K562 (cell line): ENCODE data around the gene TUBGCP5. TPM values are rescaled to one million over a fixed set of nuclear protein-coding genes. Genes with fewer than 3 reads are reported as not detected.

Experiments used
- ATAC-seq: fragments of 200-7000 bp; cut with Tn5 transposase; 3 replicates; pipeline ENCODE4 v1.9.1; 2020; ENCODE audit warnings: moderate library complexity
- BruUV-seq: library from RNA; stranded (reverse); fragments of 400-500 nt; replicated peaks from 2 replicates; lab custom pipeline; 2021; lab: Mats Ljungman, UMichigan
- CTCF ChIA-PET: fragments of 300-600 bp; formaldehyde crosslinking; extraction: SDS; loops from one replicate; lab custom pipeline; 2021; ENCODE audit warnings: low intra/inter-chr PET ratio; lab: Yijun Ruan, JAX
- POLR2A ChIA-PET: fragments of 300-600, 350-650 bp; sonication (Branson Sonifier 250); formaldehyde crosslinking; extraction: SDS; loops from one replicate; lab custom pipeline; 2021; ENCODE audit warnings: antibody characterized with exemption, inconsistent platforms; lab: Yijun Ruan, JAX
- DNase-seq, 4 experiments: peaks; one replicate each; pipeline versions ENCODE4 v3.0.0 to v3.0.0-alpha.2; 2011 to 2018; ENCODE audit warnings: low spot score in 3 of 4, mixed read lengths in 3 of 4; ENCODE audit errors: extremely low read depth in 1 of 4
- FAIRE-seq: peaks from 2 replicates; lab custom pipeline; 2011; peaks lifted over from hg19 to GRCh38; lab: Jason Lieb, UNC
- H2AFZ ChIP-seq: 2 replicates; pipeline ENCODE4 v1.6.0; 2011; ENCODE audit warnings: low read depth, low read length, control low read depth, inconsistent platforms
- H3K27ac ChIP-seq: fragments of 200-600 bp; 3 replicates; pipeline ENCODE4 v1.8.0; 2011; ENCODE audit warnings: low read depth, mild to moderate bottlenecking, control low read depth, inconsistent platforms, low read length, moderate library complexity, mixed read lengths; ENCODE audit errors: extremely low read depth
- H3K27me3 ChIP-seq, 2 experiments: fragments of 300-600 bp in 1 of 2; 2 replicates in 1 of 2; 3 replicates in 1 of 2; pipeline versions ENCODE4 v1.6.0 to v1.8.0; 2011; ENCODE audit warnings: inconsistent platforms in 2 of 2, low read length in 2 of 2, mild to moderate bottlenecking in 1 of 2, mixed read lengths in 1 of 2, moderate library complexity in 1 of 2; ENCODE audit not compliant: control insufficient read depth in 2 of 2, insufficient read depth in 2 of 2
- H3K36me3 ChIP-seq: fragments of 300-600 bp; 3 replicates; pipeline ENCODE4 v1.8.0; 2011; ENCODE audit warnings: mild to moderate bottlenecking, low read length, inconsistent platforms; ENCODE audit not compliant: control insufficient read depth, insufficient read depth
- H3K4me1 ChIP-seq, 2 experiments: fragments of 200-600 bp in 1 of 2; replicated peaks in 1 of 2; 2 replicates in 1 of 2; 3 replicates in 1 of 2; pipeline versions ENCODE4 v1.5.1 to v1.8.0; 2011; ENCODE audit warnings: inconsistent platforms in 2 of 2, low read length in 2 of 2, mild to moderate bottlenecking in 1 of 2, mixed read lengths in 1 of 2, moderate library complexity in 1 of 2; ENCODE audit not compliant: control insufficient read depth in 2 of 2, insufficient read depth in 2 of 2
- H3K4me2 ChIP-seq: 2 replicates; pipeline ENCODE4 v1.6.1; 2011; ENCODE audit warnings: low read length, control low read depth, inconsistent platforms, mixed read lengths; ENCODE audit not compliant: insufficient read depth
- H3K4me3 ChIP-seq: fragments of 200-600 bp; sonication (generic), shearing (Covaris generic); 2 replicates; pipeline ENCODE4 v1.5.1; 2016; ENCODE audit warnings: control low read depth, inconsistent platforms
- H3K79me2 ChIP-seq: fragments of 200-600 bp; 3 replicates; pipeline ENCODE4 v1.8.0; 2011; ENCODE audit warnings: low read length, inconsistent platforms; ENCODE audit not compliant: control insufficient read depth, insufficient read depth
- H3K9ac ChIP-seq, 2 experiments: 2 replicates each; pipeline versions ENCODE4 v1.6.0 to v1.6.1; 2011; ENCODE audit warnings: low read depth in 2 of 2, low read length in 2 of 2, control low read depth in 1 of 2, inconsistent platforms in 1 of 2, mild to moderate bottlenecking in 1 of 2, mixed read lengths in 1 of 2; ENCODE audit not compliant: insufficient read depth in 1 of 2
- H3K9me1 ChIP-seq: one replicate; pipeline ENCODE4 v1.6.0; 2011; ENCODE audit warnings: inconsistent platforms, mild to moderate bottlenecking, low read length, moderate library complexity; ENCODE audit not compliant: control insufficient read depth, insufficient read depth
- H3K9me3 ChIP-seq: replicated peaks from 2 replicates; pipeline ENCODE4 v1.5.1; 2011; ENCODE audit warnings: low read depth, low read length, inconsistent platforms; ENCODE audit not compliant: control insufficient read depth, insufficient read depth
- H4K20me1 ChIP-seq: replicated peaks from 2 replicates; pipeline ENCODE4 v1.6.1; 2011; ENCODE audit warnings: low read length, inconsistent platforms, mixed read lengths; ENCODE audit not compliant: control insufficient read depth, insufficient read depth
- HCFC1 ChIP-seq: IDR thresholded peaks from 2 replicates; pipeline ENCODE4 v1.6.1; 2012; ENCODE audit warnings: low read depth, low read length, improper control_type of control experiment
- HNRNPK ChIP-seq: fragments of 200-400 bp; formaldehyde crosslinking; IDR thresholded peaks from one replicate; pipeline ENCODE4 v1.6.1; 2018; ENCODE audit warnings: mild to moderate bottlenecking, low read depth, low read length; ENCODE audit not compliant: poor library complexity, severe bottlenecking
- KLF13 ChIP-seq: fragments of 450-650 bp; IDR thresholded peaks from 2 replicates; pipeline ENCODE4 v1.6.1; 2016; ENCODE audit warnings: missing genetic modification characterization, low read depth, mild to moderate bottlenecking, missing compliant biosample characterization, moderate library complexity, borderline replicate concordance
- LCOR ChIP-seq: sonication (generic); formaldehyde crosslinking; IDR thresholded peaks from 2 replicates; pipeline ENCODE4 v1.8.0; 2022; ENCODE audit warnings: mild to moderate bottlenecking, missing genetic modification reagents
- MAZ ChIP-seq, 2 experiments: fragments of 450-650 bp in 1 of 2; sonication (generic) in 1 of 2; formaldehyde crosslinking; IDR thresholded peaks in 1 of 2; conservative IDR thresholded peaks in 1 of 2; 2 replicates each; pipeline versions ENCODE4 v1.4.0 to v1.5.0; 2020; ENCODE audit warnings: mild to moderate bottlenecking in 1 of 2, missing genetic modification reagents in 1 of 2
- NCOA4 ChIP-seq: fragments of 450-650 bp; IDR thresholded peaks from 2 replicates; pipeline ENCODE4 v1.6.1; 2018; ENCODE audit warnings: mild to moderate bottlenecking; ENCODE audit not compliant: partially characterized antibody
- NR2F6 ChIP-seq: fragments of 450-650 bp; formaldehyde crosslinking; IDR thresholded peaks from 2 replicates; pipeline ENCODE4 v1.4.0; 2020; ENCODE audit warnings: mild to moderate bottlenecking
- PML ChIP-seq: IDR thresholded peaks from 2 replicates; pipeline ENCODE4 v1.6.1; 2012; ENCODE audit warnings: low read length, inconsistent platforms
- PTTG1 ChIP-seq: fragments of 450-650 bp; IDR thresholded peaks from 2 replicates; pipeline ENCODE4 v1.6.1; 2016; ENCODE audit warnings: low read depth, mild to moderate bottlenecking, missing genetic modification characterization, missing compliant biosample characterization
- SMAD1 ChIP-seq: fragments of 150-350 bp; IDR thresholded peaks from 2 replicates; pipeline ENCODE4 v1.6.1; 2014; ENCODE audit warnings: low read length, low read depth; ENCODE audit not compliant: partially characterized antibody
- TBP ChIP-seq: optimal IDR thresholded peaks from 2 replicates; pipeline ENCODE3; 2011; ENCODE audit warnings: low read depth, low read length, improper control_type of control experiment
- TCF3 ChIP-seq: sonication (generic); formaldehyde crosslinking; IDR thresholded peaks from 2 replicates; pipeline ENCODE4 v1.4.0; 2020; ENCODE audit warnings: mild to moderate bottlenecking, missing genetic modification reagents
- TCF7 ChIP-seq: sonication (generic); IDR thresholded peaks from 2 replicates; pipeline ENCODE4 v1.6.1; 2016; ENCODE audit warnings: antibody characterized with exemption, borderline replicate concordance
- TCF7L2 ChIP-seq: fragments of 150-350 bp; IDR thresholded peaks from 2 replicates; pipeline ENCODE4 v1.6.1; 2016; ENCODE audit warnings: low read depth, mild to moderate bottlenecking, low read length, moderate library complexity
- ZFP1 ChIP-seq: fragments of 450-650 bp; formaldehyde crosslinking; IDR thresholded peaks from 2 replicates; pipeline ENCODE4 v1.4.0; 2020; ENCODE audit warnings: mild to moderate bottlenecking, mixed read lengths
- ZNF561 ChIP-seq: fragments of 450-650 bp; formaldehyde crosslinking; conservative IDR thresholded peaks from 2 replicates; pipeline ENCODE4 v1.4.0; 2020; ENCODE audit warnings: mild to moderate bottlenecking, moderate library complexity
- WGBS: fragments of 100-300 bp; shearing (Covaris generic); methylation state at CpG from one replicate; pipeline ENCODE4 v1.1.6; 2016; ENCODE audit warnings: low coverage, mixed read lengths; ENCODE audit not compliant: insufficient coverage; ENCODE audit errors: missing lambda C conversion rate; 5-methylcytosine and 5-hydroxymethylcytosine counted together
- in situ Hi-C: fragments of 300-500 bp; cut with MboI; formaldehyde crosslinking; loops from 4 replicates; pipeline ENCODE4 v1.15.0; 2018; ENCODE audit warnings: inconsistent platforms, mixed read lengths
- intact Hi-C: fragments of 100-400 bp; cut with micrococcal nuclease; formaldehyde crosslinking; loops from 2 replicates; pipeline ENCODE4 v1.14.2; 2022
- polyA plus RNA-seq, 8 experiments: library from polyadenylated mRNA; depleted of rRNA in 4 of 8; stranded (reverse) in 5 of 8; unstranded in 3 of 8; fragments of >200 nt; fragmentation: Nextera tagmentation in 2 of 8; fragmentation: Illumina TruSeq in 1 of 8; extraction: Ambion mirVana in 2 of 8; extraction: Trizol in 1 of 8; gene quantifications; 2 replicates each; pipeline versions ENCODE4 v1.2.1 to v1.2.3, GENCODE V29; 2011 to 2014; ENCODE audit warnings: inconsistent platforms in 1 of 8, missing spikeins in 1 of 8
- total RNA-seq, 7 experiments: library from RNA; depleted of rRNA in 6 of 7; stranded (reverse); fragments of >200 nt in 6 of 7; fragmentation: Illumina TruSeq in 2 of 7; extraction: Trizol in 2 of 7; gene quantifications; 2 replicates each; pipeline versions ENCODE4 v1.2.1 to v1.2.3, GENCODE V29; 2011 to 2021; ENCODE audit warnings: low replicate concordance in 1 of 7
- TF ChIP-seq, protein P1 (sequence below), 3 experiments: fragments of 200-800 bp in 1 of 3; fragments of 250-450 bp in 1 of 3; fragments of 450-650 bp in 1 of 3; sonication (Bioruptor Pico) in 1 of 3; sonication (Bioruptor generic) in 1 of 3; formaldehyde crosslinking in 1 of 3; IDR thresholded peaks; 2 replicates each; pipeline versions ENCODE4 v1.6.1 to v1.8.0; 2016 to 2022; ENCODE audit warnings: mild to moderate bottlenecking in 2 of 3, missing genetic modification characterization in 2 of 3, missing compliant biosample characterization in 1 of 3, moderate library complexity in 1 of 3
- TF ChIP-seq, protein P2 (sequence below), 2 experiments: fragments of 450-650 bp; conservative IDR thresholded peaks; 2 replicates each; pipeline ENCODE4 v1.6.1; 2017; ENCODE audit warnings: mild to moderate bottlenecking in 2 of 2, moderate library complexity in 2 of 2

TUBGCP5 gene
- total and polyA plus RNA-seq, 9 of the 15 experiments (the other 6 are each of a cell fraction or from before 2014, with no cell fraction given), result 5.8 to 33.9 (median 23.2) TPM

DNA sequence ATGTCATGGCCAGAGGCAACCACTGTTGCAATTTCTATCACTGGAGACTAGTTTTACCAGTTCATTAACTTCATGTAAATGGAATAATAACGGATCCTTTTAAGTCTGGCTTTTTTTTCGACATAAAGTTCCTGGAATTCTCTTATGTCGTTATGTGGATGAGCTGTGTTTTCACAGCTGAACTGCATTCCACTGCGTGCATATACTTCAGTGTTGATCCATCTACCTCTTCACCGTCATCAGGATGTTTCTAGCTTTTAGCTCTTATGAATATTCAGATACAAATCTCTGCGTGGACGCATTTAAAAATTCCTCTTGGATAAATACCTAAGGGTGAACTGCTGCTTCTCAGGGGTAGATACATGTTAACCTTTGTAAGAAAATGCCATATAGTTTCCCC, 43.6 kb downstream of the TUBGCP5 start (continued):
- TF ChIP-seq NCOA4, result no peak
- TF ChIP-seq TCF7L2, result no peak
- TF ChIP-seq TBP, result no peak
- TF ChIP-seq TCF3 (CRISPR knock-in tag), result no peak
- no peak for TF ChIP-seq LCOR
- TF ChIP-seq MAZ (CRISPR knock-in tag; conservative IDR thresholded peaks at IDR 0.05 in 1 of 2, IDR thresholded peaks at IDR 0.05 in 1 of 2), result no peak
- no peak for TF ChIP-seq NR2F6 (CRISPR knock-in tag)
- TF ChIP-seq KLF13 (tag), result no peak
- no peak for TF ChIP-seq SMAD1
- TF ChIP-seq HCFC1, result no peak

DNA sequence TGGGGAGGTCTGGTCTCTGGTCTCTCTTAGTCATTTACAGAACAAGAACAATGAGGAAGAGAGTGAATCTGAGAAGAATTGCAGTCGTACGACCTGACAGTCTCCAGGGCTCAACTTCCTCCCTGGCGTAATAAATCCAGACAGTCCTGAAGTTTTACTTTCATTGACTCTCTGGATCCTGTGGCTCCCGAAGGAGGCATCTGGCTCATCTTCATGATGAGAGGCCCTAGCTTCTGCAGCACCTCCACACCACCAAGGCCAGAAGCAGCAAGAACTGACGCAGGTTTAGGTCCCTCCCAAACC, 47.4 kb downstream of the TUBGCP5 start:
- ATAC-seq (no peak), DNase-seq (no peak), FAIRE-seq (no peak)
- Histone ChIP-seq H3K4me2 (no peak overlapping the region), H3K9me1 (no peaks in the 10 kb centered on the region), H3K4me1 (no peaks in the 10 kb centered on the region), H3K79me2 (no peaks in the 10 kb centered on the region), H3K4me3 (no peak overlapping the region), H3K9ac (no peak overlapping the region), H2AFZ (no peak overlapping the region), H3K27ac (no peak overlapping the region), H3K9me3 (no peaks in the 10 kb centered on the region), H4K20me1 (no peaks in the 10 kb centered on the region), H3K27me3 (no peaks in the 10 kb centered on the region), H3K36me3 (peaks cover 10% of the 10 kb centered on the region; the same call in 1 of the 3 replicates)
- no TSS peak for BruUV-seq
- intact Hi-C loops (no loop called here), in situ Hi-C loops (no loop called here)
- ChIA-PET POLR2A (no interaction called here), CTCF (no interaction called here)
- TF ChIP-seq, protein P1, sequence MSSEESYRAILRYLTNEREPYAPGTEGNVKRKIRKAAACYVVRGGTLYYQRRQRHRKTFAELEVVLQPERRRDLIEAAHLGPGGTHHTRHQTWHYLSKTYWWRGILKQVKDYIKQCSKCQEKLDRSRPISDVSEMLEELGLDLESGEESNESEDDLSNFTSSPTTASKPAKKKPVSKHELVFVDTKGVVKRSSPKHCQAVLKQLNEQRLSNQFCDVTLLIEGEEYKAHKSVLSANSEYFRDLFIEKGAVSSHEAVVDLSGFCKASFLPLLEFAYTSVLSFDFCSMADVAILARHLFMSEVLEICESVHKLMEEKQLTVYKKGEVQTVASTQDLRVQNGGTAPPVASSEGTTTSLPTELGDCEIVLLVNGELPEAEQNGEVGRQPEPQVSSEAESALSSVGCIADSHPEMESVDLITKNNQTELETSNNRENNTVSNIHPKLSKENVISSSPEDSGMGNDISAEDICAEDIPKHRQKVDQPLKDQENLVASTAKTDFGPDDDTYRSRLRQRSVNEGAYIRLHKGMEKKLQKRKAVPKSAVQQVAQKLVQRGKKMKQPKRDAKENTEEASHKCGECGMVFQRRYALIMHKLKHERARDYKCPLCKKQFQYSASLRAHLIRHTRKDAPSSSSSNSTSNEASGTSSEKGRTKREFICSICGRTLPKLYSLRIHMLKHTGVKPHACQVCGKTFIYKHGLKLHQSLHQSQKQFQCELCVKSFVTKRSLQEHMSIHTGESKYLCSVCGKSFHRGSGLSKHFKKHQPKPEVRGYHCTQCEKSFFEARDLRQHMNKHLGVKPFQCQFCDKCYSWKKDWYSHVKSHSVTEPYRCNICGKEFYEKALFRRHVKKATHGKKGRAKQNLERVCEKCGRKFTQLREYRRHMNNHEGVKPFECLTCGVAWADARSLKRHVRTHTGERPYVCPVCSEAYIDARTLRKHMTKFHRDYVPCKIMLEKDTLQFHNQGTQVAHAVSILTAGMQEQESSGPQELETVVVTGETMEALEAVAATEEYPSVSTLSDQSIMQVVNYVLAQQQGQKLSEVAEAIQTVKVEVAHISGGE (CRISPR knock-in tag; IDR thresholded peaks at IDR 0.05), result no peak
- TF ChIP-seq, protein P2, sequence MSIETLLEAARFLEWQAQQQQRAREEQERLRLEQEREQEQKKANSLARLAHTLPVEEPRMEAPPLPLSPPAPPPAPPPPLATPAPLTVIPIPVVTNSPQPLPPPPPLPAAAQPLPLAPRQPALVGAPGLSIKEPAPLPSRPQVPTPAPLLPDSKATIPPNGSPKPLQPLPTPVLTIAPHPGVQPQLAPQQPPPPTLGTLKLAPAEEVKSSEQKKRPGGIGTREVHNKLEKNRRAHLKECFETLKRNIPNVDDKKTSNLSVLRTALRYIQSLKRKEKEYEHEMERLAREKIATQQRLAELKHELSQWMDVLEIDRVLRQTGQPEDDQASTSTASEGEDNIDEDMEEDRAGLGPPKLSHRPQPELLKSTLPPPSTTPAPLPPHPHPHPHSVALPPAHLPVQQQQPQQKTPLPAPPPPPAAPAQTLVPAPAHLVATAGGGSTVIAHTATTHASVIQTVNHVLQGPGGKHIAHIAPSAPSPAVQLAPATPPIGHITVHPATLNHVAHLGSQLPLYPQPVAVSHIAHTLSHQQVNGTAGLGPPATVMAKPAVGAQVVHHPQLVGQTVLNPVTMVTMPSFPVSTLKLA (conservative IDR thresholded peaks at IDR 0.05), result no peak
- TF ChIP-seq ZNF561 (CRISPR knock-in tag), result no peak
- no peak for TF ChIP-seq PTTG1 (tag)
- no peak for TF ChIP-seq TCF7
- TF ChIP-seq ZFP1 (CRISPR knock-in tag), result no peak
- no peak for TF ChIP-seq HNRNPK
- TF ChIP-seq PML, result no peak
- 64% methylated on average over 5 of the region's 5 CpGs for WGBS
